HepG2 (cell line): ENCODE measurements around the gene NDUFS6. TPM values are rescaled to one million over a fixed set of nuclear protein-coding genes. Genes with fewer than 3 reads are reported as not detected.

Experiments used
- ATAC-seq: fragments of 200-7000 bp; cut with Tn5 transposase; 3 replicates; pipeline ENCODE4 v1.9.1; 2020; ENCODE audit warnings: mild to moderate bottlenecking, moderate library complexity
- BruUV-seq: library from RNA; stranded (reverse); fragments of 400-500 nt; replicated peaks from 2 replicates; lab custom pipeline; 2021; lab: Mats Ljungman, UMichigan
- CTCF ChIA-PET: fragments of 300-600 bp; formaldehyde crosslinking; extraction: SDS; loops from one replicate; lab custom pipeline; 2021; ENCODE audit warnings: low total read pairs, inconsistent platforms, low intra/inter-chr PET ratio; lab: Yijun Ruan, JAX
- POLR2A ChIA-PET: fragments of 350-600 bp; sonication (Branson Sonifier 250); formaldehyde crosslinking; loops from one replicate; lab custom pipeline; 2020; ENCODE audit warnings: antibody characterized with exemption, inconsistent platforms; lab: Yijun Ruan, JAX
- DNase-seq: peaks from one replicate; pipeline ENCODE4 v3.0.0-alpha.2; 2015; ENCODE audit warnings: low spot score
- FAIRE-seq: peaks from 3 replicates; lab custom pipeline; 2011; peaks lifted over from hg19 to GRCh38; lab: Jason Lieb, UNC
- H2AFZ ChIP-seq: one replicate; pipeline ENCODE4 v1.6.1; 2011; ENCODE audit warnings: low read length, inconsistent platforms
- H3K27ac ChIP-seq: fragments of 300-600 bp; 3 replicates; pipeline ENCODE4 v1.8.0; 2011; ENCODE audit warnings: mixed run types, mild to moderate bottlenecking, mixed read lengths, low read length, inconsistent platforms; ENCODE audit not compliant: insufficient read depth; ENCODE audit errors: extremely low read length
- H3K27me3 ChIP-seq, 2 experiments: fragments of 200-600 bp in 1 of 2; 2 replicates in 1 of 2; 3 replicates in 1 of 2; pipeline versions ENCODE4 v1.6.0 to v1.8.0; 2011; ENCODE audit warnings: low read length in 2 of 2, mild to moderate bottlenecking in 2 of 2, moderate library complexity in 2 of 2, inconsistent platforms in 1 of 2; ENCODE audit not compliant: insufficient read depth in 2 of 2, control insufficient read depth in 1 of 2
- H3K36me3 ChIP-seq, 2 experiments: fragments of 200-600 bp in 1 of 2; replicated peaks in 1 of 2; 2 replicates in 1 of 2; 3 replicates in 1 of 2; pipeline versions ENCODE4 v1.5.1 to v1.8.0; 2011; ENCODE audit warnings: low read length in 2 of 2, inconsistent platforms in 1 of 2; ENCODE audit not compliant: insufficient read depth in 2 of 2, control insufficient read depth in 1 of 2
- H3K4me1 ChIP-seq: 2 replicates; pipeline ENCODE4 v1.5.1; 2012; ENCODE audit warnings: low read length, inconsistent platforms; ENCODE audit not compliant: insufficient read depth
- H3K4me2 ChIP-seq: 2 replicates; pipeline ENCODE4 v1.6.0; 2011; ENCODE audit warnings: low read depth, low read length, inconsistent platforms
- H3K4me3 ChIP-seq, 3 experiments: fragments of 200-600 bp in 1 of 3; sonication (generic), shearing (Covaris generic) in 1 of 3; replicated peaks in 1 of 3; 2 replicates each; pipeline ENCODE4 v1.5.1; 2011 to 2016; ENCODE audit warnings: low read length in 3 of 3, inconsistent platforms in 2 of 3, low read depth in 2 of 3, mild to moderate bottlenecking in 2 of 3, control low read depth in 1 of 3, mixed read lengths in 1 of 3; ENCODE audit not compliant: insufficient read depth in 1 of 3
- H3K79me2 ChIP-seq: one replicate; pipeline ENCODE4 v1.6.1; 2011; ENCODE audit warnings: low read length, inconsistent platforms; ENCODE audit not compliant: insufficient read depth
- H3K9ac ChIP-seq: 2 replicates; pipeline ENCODE4 v1.6.0; 2011; ENCODE audit warnings: mild to moderate bottlenecking, low read depth, low read length, inconsistent platforms; ENCODE audit not compliant: insufficient read depth
- H3K9me3 ChIP-seq: 2 replicates; pipeline ENCODE4 v1.5.1; 2012; ENCODE audit warnings: mild to moderate bottlenecking, low read length
- H4K20me1 ChIP-seq: 2 replicates; pipeline ENCODE4 v1.6.0; 2011; ENCODE audit warnings: inconsistent platforms, mild to moderate bottlenecking, low read length, moderate library complexity; ENCODE audit not compliant: insufficient read depth
- ARID5B ChIP-seq: IDR thresholded peaks from 2 replicates; pipeline ENCODE4 v1.4.0; 2020; ENCODE audit warnings: mild to moderate bottlenecking, missing genetic modification reagents
- CCAR2 ChIP-seq: fragments of 200-400 bp; formaldehyde crosslinking; optimal IDR thresholded peaks from 2 replicates; pipeline ENCODE3; 2018; ENCODE audit warnings: low read depth, mild to moderate bottlenecking, low read length, moderate library complexity
- CCDC6 ChIP-seq: sonication (generic); formaldehyde crosslinking; IDR thresholded peaks from 2 replicates; pipeline ENCODE4 v1.8.1; 2022; ENCODE audit warnings: mild to moderate bottlenecking, missing genetic modification reagents, moderate library complexity
- DNMT1 ChIP-seq: sonication (generic); formaldehyde crosslinking; IDR thresholded peaks from 2 replicates; pipeline ENCODE4 v1.5.1; 2020; ENCODE audit warnings: mild to moderate bottlenecking, missing genetic modification reagents
- FOXP4 ChIP-seq: sonication (generic); formaldehyde crosslinking; IDR thresholded peaks from 2 replicates; pipeline ENCODE4 v1.4.0; 2020; ENCODE audit warnings: missing genetic modification reagents
- GTF2F1 ChIP-seq: fragments of 150-350 bp; IDR thresholded peaks from 2 replicates; pipeline ENCODE4 v1.6.1; 2014; ENCODE audit warnings: low read length
- HMG20B ChIP-seq: conservative IDR thresholded peaks from 2 replicates; pipeline ENCODE4 v1.6.1; 2016; ENCODE audit warnings: missing genetic modification reagents, missing compliant biosample characterization
- MATR3 ChIP-seq: sonication (generic); formaldehyde crosslinking; IDR thresholded peaks from 2 replicates; pipeline ENCODE4 v1.4.0; 2020; ENCODE audit warnings: missing genetic modification reagents
- MBD4 ChIP-seq: IDR thresholded peaks from 2 replicates; pipeline ENCODE4 v1.6.1; 2012; ENCODE audit warnings: low read length, inconsistent platforms, borderline replicate concordance
- MLLT10 ChIP-seq: sonication (generic); formaldehyde crosslinking; IDR thresholded peaks from 2 replicates; pipeline ENCODE4 v1.4.0; 2020; ENCODE audit warnings: missing genetic modification reagents
- MTA1 ChIP-seq: sonication (generic); formaldehyde crosslinking; IDR thresholded peaks from 2 replicates; pipeline ENCODE4 v1.4.0; 2020; ENCODE audit warnings: missing genetic modification reagents, mild to moderate bottlenecking, borderline replicate concordance
- RAD51 ChIP-seq: fragments of 450-650 bp; IDR thresholded peaks from 2 replicates; pipeline ENCODE4 v1.6.1; 2016; ENCODE audit warnings: borderline replicate concordance
- YY1 ChIP-seq: IDR thresholded peaks from 2 replicates; pipeline ENCODE4 v1.6.1; 2011; ENCODE audit warnings: low read length, low read depth, moderate library complexity, mild to moderate bottlenecking; ENCODE audit not compliant: insufficient read depth, insufficient replicate concordance
- ZBTB14 ChIP-seq: sonication (generic); formaldehyde crosslinking; IDR thresholded peaks from 2 replicates; pipeline ENCODE4 v1.4.0; 2020; ENCODE audit warnings: missing genetic modification reagents
- ZFP36 ChIP-seq: fragments of 150-350 bp; IDR thresholded peaks from 2 replicates; pipeline ENCODE4 v1.6.1; 2018; ENCODE audit warnings: borderline replicate concordance, low read length, low read depth; ENCODE audit not compliant: partially characterized antibody
- ZNF292 ChIP-seq: sonication (generic); formaldehyde crosslinking; IDR thresholded peaks from 2 replicates; pipeline ENCODE4 v1.8.1; 2022; ENCODE audit warnings: mild to moderate bottlenecking, low read depth, missing genetic modification reagents, borderline replicate concordance
- ZNF382 ChIP-seq: sonication (generic); formaldehyde crosslinking; IDR thresholded peaks from 2 replicates; pipeline ENCODE4 v1.5.0; 2020; ENCODE audit warnings: missing genetic modification reagents, mild to moderate bottlenecking, borderline replicate concordance
- WGBS: methylation state at CpG from one replicate; pipeline ENCODE4 v1.1.6; 2017; ENCODE audit warnings: low lambda C conversion rate; 5-methylcytosine and 5-hydroxymethylcytosine counted together
- in situ Hi-C: cut with HindIII; loops from 2 replicates; pipeline ENCODE4 v1.10.0; 2017; ENCODE audit warnings: low pct_unique_long_range_greater_than_20kb; ENCODE audit not compliant: extremely low pct_ligation_motif_present
- intact Hi-C: fragments of 100-400 bp; cut with micrococcal nuclease; formaldehyde crosslinking; loops from one replicate; pipeline ENCODE4 v1.10.0; 2022; ENCODE audit not compliant: unreplicated experiment
- polyA plus RNA-seq, 8 experiments: library from polyadenylated mRNA; depleted of rRNA in 3 of 8; stranded (reverse) in 7 of 8; unstranded in 1 of 8; fragments of >200 nt; fragmentation: Illumina TruSeq in 4 of 8; extraction: Trizol in 4 of 8; gene quantifications; 2 replicates each; pipeline versions ENCODE4 v1.2.1 to v1.2.3, GENCODE V29; 2011 to 2016; ENCODE audit warnings: low read depth in 4 of 8, missing spikeins in 1 of 8, mixed read lengths in 1 of 8; ENCODE audit not compliant: insufficient read depth in 1 of 8
- total RNA-seq, 5 experiments: library from RNA; depleted of rRNA; stranded (reverse); fragments of >200 nt; fragmentation: Illumina TruSeq; extraction: Trizol; gene quantifications; 2 replicates each; pipeline ENCODE4 v1.2.3, GENCODE V29; 2016; ENCODE audit warnings: low read depth in 1 of 5

The NDUFS6 gene
- total and polyA plus RNA-seq, 2 of the 13 experiments (the other 11 are each of a cell fraction or from before 2014, with no cell fraction given) = 23.7 to 50.4 TPM

GRCh38 chr5:1830571-1831228 is 29.5 kb downstream of the NDUFS6 start:
- CTCF ChIA-PET = no interaction called here
- TF ChIP-seq RAD51 = no peak
- no peak for TF ChIP-seq MLLT10 (CRISPR knock-in tag)
- TF ChIP-seq ZNF292 = no peak
- TF ChIP-seq YY1 = no peak
- no peak for TF ChIP-seq HMG20B (CRISPR knock-in tag)
- no peak for TF ChIP-seq DNMT1 (CRISPR knock-in tag)
- no peak for TF ChIP-seq ZNF382 (CRISPR knock-in tag)
- TF ChIP-seq ZBTB14 (CRISPR knock-in tag) = no peak
- TF ChIP-seq CCDC6 (CRISPR knock-in tag) = no peak
- TF ChIP-seq FOXP4 (CRISPR knock-in tag) = no peak
- TF ChIP-seq ZFP36 = no peak
- TF ChIP-seq ARID5B (CRISPR knock-in tag) = no peak
- no peak for TF ChIP-seq MATR3 (CRISPR knock-in tag)
- TF ChIP-seq MBD4 = no peak
- no peak for TF ChIP-seq GTF2F1
- no peak for TF ChIP-seq MTA1
- TF ChIP-seq CCAR2 = no peak
- 0 out of 5 replicates have a peak, but pooled peaks cover 0 to 3% of the 10 kb centered on the region in 2 experiments for H3K36me3 ChIP-seq
- in situ Hi-C loops (no loop called here), intact Hi-C loops (no loop called here)
- no peak overlapping the region for H2AFZ ChIP-seq
- no peak overlapping the region for H3K27ac ChIP-seq
- H3K4me1 ChIP-seq = no peaks in the 10 kb centered on the region
- H4K20me1 ChIP-seq = no peaks in the 10 kb centered on the region
- H3K9ac ChIP-seq = no peak overlapping the region
- BruUV-seq = no TSS peak
- no peak overlapping the region for H3K4me2 ChIP-seq
- FAIRE-seq (no peak), DNase-seq (no peak), ATAC-seq (no peak)
- H3K4me3 ChIP-seq = no peak overlapping the region
- H3K79me2 ChIP-seq = no peaks in the 10 kb centered on the region
- peaks cover 0 to 22% of the 10 kb centered on the region in 2 experiments; a peak in 4 of 5 replicates for H3K27me3 ChIP-seq
- WGBS = 80% methylated on average over 17 of the region's 17 CpGs
- POLR2A ChIA-PET = no interaction called here
- no peaks in the 10 kb centered on the region for H3K9me3 ChIP-seq
